Measurements from ENCODE around the gene KLK6.

KLK6 gene

DNA sequence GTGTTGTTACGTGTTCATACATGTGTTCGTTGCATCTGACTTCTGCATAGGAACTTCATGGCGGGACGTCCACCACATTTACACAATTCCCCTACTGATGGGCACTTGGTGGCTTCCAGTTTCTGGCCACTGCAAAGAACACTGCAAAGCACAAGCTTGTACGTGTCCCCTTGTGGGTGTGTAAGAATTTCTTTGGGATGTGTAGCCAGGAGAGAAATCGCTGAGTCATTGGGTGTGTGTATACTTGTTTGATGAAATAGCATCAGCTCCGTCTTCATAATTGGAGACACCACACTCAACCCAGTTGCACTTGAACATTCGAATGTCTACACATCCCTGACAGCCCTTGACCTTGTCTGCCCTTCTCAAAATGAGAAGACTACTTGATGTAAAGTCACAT lies 35.8 kb downstream of the KLK6 start:
- Histone ChIP-seq H3K4me3 (no peak overlapping the region), H3K27ac (no peak overlapping the region)
- TF ChIP-seq, protein P1, sequence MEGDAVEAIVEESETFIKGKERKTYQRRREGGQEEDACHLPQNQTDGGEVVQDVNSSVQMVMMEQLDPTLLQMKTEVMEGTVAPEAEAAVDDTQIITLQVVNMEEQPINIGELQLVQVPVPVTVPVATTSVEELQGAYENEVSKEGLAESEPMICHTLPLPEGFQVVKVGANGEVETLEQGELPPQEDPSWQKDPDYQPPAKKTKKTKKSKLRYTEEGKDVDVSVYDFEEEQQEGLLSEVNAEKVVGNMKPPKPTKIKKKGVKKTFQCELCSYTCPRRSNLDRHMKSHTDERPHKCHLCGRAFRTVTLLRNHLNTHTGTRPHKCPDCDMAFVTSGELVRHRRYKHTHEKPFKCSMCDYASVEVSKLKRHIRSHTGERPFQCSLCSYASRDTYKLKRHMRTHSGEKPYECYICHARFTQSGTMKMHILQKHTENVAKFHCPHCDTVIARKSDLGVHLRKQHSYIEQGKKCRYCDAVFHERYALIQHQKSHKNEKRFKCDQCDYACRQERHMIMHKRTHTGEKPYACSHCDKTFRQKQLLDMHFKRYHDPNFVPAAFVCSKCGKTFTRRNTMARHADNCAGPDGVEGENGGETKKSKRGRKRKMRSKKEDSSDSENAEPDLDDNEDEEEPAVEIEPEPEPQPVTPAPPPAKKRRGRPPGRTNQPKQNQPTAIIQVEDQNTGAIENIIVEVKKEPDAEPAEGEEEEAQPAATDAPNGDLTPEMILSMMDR (IDR thresholded peaks at IDR 0.05) = no peak
- DNase-seq (ENCODE audit: low spot score) = no peak

DNA sequence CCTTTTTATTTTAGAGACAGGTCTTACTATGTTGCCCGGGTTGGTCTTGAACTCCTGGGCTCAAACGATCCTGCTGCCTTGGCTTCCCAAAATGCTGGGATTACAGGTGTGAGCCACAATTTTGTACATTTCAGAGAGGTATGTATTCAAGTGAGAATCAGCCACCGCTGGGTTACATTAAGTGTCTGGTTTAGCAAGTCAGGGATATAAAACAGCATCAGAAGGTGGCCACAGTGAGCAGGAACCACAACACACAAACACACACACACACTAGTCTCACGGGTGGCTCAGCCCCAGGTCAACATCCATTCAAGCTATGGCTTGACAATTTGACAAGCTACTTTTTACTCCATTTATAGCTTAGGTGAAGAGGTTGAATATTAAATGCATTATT lies 36.7 kb downstream of the KLK6 start:
- Histone ChIP-seq H3K27ac (no peak overlapping the region), H3K4me3 (no peak overlapping the region)
- no peak for DNase-seq (ENCODE audit: low spot score)
- TF ChIP-seq, protein P1 (IDR thresholded peaks at IDR 0.05) = no peak

DNA sequence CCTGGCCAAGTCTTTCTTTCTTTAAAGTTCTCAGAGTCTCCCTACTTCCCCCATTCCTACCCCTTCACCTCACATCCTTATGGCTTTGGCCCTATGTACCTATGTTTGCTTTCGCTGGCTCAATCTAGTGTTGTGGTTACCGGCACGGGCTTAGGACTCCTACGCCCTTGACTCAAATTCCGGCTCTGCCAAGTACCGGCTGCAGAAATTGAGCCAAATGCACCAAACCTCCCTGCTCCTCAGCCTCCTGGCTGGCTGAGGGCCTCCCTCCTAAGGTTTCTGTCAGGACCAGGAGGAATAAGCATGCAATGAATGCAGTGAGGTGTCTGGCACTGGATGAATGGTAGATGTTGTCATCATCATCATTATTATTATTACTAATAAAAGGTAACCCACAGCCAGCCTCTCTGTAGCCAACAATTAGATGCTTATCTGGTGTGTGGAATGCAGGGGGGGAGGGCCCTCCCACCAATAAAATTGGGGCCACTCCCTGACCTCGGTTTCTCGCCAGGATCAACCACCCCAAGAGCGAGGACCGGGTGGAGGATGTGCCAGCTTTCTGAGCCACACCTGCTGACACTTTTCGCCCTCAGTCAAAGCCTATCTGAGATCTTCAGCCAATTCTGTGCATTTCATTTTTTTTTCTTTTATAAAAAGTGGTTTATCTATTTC lies 37.2 kb downstream of the KLK6 start:
- TF ChIP-seq, protein P1 (IDR thresholded peaks at IDR 0.05) = no peak
- H3K27ac ChIP-seq = no peak overlapping the region
- H3K4me3 ChIP-seq = no peak overlapping the region
- DNase-seq (ENCODE audit: low spot score) = no peak

DNA sequence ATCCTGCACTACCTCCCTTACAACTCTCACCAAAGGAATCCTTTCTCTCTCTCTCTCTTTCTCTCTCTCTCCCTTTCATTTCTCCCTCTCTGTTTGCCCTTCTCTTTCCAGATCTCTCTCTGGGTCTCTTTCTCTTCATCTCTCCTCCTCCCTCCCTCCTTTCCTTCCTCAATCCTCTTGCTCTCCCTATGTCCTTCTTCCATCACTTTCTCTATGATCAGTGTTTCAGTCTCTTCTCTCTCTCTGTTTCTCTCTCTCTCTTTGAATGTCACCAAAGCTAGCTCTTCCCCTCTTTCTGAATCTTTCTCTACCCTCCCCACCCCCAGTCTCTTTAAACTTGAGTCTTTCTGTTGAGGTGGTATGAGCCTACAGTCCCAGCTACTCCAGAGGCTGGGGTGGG lies 38.4 kb downstream of the KLK6 start:
- no peak overlapping the region for H3K27ac ChIP-seq
- TF ChIP-seq, protein P1 (IDR thresholded peaks at IDR 0.05) = no peak
- no peak overlapping the region for H3K4me3 ChIP-seq
- no peak for DNase-seq (ENCODE audit: low spot score)

DNA sequence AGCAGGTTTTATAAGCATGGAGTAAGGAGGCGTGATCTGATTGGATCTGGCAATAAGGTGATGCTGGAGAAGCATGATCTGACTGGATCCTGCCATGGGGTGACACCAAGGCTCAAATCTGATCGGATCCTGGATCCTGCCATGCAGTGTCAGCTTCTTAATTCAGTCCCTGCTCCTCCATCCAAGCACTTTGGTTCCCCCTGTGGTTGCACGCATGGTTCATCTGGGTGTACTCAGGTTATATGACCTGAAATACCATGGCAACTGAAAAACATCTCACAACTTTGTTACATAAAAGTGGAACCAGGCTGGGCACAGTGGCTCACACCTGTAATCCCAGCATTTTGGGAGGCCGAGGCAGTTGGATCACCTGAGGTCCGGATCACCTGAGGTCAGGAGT lies 40.6 kb downstream of the KLK6 start:
- no peak overlapping the region for H3K27ac ChIP-seq
- H3K4me3 ChIP-seq = no peak overlapping the region
- TF ChIP-seq, protein P1 (IDR thresholded peaks at IDR 0.05) = no peak
- DNase-seq (ENCODE audit: low spot score) = no peak

DNA sequence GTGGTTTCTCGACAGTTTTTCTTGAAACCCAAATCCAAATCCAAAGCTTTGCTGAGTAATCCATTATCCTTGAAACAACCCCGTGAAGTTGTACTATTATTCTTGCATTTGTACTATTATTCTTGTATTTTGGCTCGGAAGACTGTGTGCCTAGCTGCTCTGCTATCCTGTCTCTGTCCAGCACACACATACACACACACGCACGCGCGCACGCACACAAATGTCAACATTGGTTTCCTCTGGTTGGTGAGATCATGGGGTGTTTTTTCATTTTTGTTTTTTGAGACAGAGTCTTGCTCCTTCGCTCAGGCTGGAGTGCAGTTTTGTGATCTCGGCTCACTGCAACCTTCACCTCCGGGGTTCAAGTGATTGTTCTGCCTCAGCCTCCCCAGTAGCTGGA lies 43.2 kb downstream of the KLK6 start:
- Histone ChIP-seq H3K27ac (no peak overlapping the region), H3K4me3 (no peak overlapping the region)
- DNase-seq (ENCODE audit: low spot score) = no peak
- TF ChIP-seq, protein P1 (IDR thresholded peaks at IDR 0.05) = no peak

DNA sequence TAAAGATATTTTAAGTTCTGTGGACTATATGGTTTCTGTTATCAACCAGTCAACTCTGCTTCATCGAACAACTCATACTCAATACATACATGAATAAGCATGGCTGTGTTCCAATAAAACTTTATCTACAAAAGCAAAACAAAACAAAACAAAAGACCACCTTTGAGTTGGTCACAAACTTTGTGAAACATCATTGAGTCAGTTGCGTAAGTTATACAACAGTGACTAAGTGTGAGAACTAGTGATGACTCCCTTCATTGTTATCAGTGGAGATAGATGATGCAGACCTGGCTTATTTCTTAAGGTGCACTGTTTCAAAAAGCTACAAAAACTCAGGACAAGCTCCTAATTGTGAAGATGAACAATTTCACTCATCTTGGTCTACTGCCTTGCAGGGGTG lies 43.7 kb downstream of the KLK6 start:
- no peak for DNase-seq (ENCODE audit: low spot score)
- TF ChIP-seq, protein P1 (IDR thresholded peaks at IDR 0.05) = no peak
- Histone ChIP-seq H3K27ac (no peak overlapping the region), H3K4me3 (no peak overlapping the region)
